Activated naive CD4-positive, alpha-beta T cell treated with anti-CD3 and anti-CD28 coated beads, Interleukin-2, amount 50 U/mL, for 24 hours (primary cell): ENCODE results near the gene TMEM39A.

Experiments
- H3K27ac Mint-ChIP-seq: one replicate; pipeline ENCODE4 v1.8.0; 2021; ENCODE audit warnings: mild to moderate bottlenecking, mixed read lengths
- H3K27me3 Mint-ChIP-seq: one replicate; pipeline ENCODE4 v1.8.0; 2021; ENCODE audit warnings: mixed read lengths
- H3K36me3 Mint-ChIP-seq: one replicate; pipeline ENCODE4 v1.8.0; 2021; ENCODE audit warnings: mixed read lengths
- H3K4me1 Mint-ChIP-seq: one replicate; pipeline ENCODE4 v1.8.0; 2021; ENCODE audit warnings: mixed read lengths
- H3K4me3 Mint-ChIP-seq: one replicate; pipeline ENCODE4 v1.8.0; 2021; ENCODE audit warnings: mild to moderate bottlenecking, mixed read lengths
- H3K9me3 Mint-ChIP-seq: one replicate; pipeline ENCODE4 v1.8.0; 2021; ENCODE audit warnings: mixed read lengths

Gene TMEM39A

DNA sequence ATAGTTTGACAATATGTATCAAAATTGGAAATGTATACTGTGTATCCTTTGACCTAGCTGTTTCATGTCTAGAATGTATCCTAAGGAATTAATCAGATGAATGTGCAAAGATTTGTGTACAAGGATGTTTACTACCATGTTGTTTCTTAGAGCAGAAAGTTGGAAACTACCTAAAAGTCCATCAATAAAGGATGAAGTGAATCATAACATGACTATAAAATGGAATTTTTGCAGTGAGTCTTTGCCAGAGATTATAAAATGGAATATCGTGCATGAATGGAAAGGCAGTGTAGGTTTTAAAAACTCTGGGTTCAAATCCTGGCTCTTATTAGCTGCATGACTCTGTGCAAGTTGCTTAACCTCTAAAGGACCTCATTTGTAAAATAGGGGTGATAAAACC lies 19.7 kb upstream of the TMEM39A start:
- Mint-ChIP-seq H3K4me3 (no peak overlapping the region), H3K9me3 (no peaks in the 10 kb centered on the region), H3K27ac (no peak overlapping the region), H3K36me3 (peaks cover 9% of the 10 kb centered on the region), H3K27me3 (no peaks in the 10 kb centered on the region), H3K4me1 (no peaks in the 10 kb centered on the region)

DNA sequence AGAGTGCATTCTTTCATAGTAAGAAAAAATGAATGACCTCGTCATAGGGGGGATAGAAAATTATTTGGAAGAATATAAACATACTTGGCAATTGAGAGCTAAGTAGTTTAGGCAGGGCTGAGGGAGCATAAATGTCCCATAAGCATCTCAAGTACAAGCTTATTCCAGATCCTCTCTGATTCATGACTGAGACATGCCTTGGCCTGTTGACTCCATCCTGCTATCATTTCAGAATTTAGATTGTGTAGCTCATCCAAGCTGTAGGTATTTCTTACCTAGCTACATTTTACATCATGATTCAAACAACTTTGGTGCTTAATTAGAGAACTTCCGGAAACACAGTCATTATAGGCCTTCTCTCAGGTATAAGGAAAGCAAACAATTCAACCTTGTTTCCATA lies 17.7 kb upstream of the TMEM39A start:
- no peaks in the 10 kb centered on the region for H3K27me3 Mint-ChIP-seq
- no peak overlapping the region for H3K27ac Mint-ChIP-seq
- H3K4me1 Mint-ChIP-seq = no peaks in the 10 kb centered on the region
- H3K36me3 Mint-ChIP-seq = peaks cover 11% of the 10 kb centered on the region
- no peaks in the 10 kb centered on the region for H3K9me3 Mint-ChIP-seq
- no peak overlapping the region for H3K4me3 Mint-ChIP-seq

DNA sequence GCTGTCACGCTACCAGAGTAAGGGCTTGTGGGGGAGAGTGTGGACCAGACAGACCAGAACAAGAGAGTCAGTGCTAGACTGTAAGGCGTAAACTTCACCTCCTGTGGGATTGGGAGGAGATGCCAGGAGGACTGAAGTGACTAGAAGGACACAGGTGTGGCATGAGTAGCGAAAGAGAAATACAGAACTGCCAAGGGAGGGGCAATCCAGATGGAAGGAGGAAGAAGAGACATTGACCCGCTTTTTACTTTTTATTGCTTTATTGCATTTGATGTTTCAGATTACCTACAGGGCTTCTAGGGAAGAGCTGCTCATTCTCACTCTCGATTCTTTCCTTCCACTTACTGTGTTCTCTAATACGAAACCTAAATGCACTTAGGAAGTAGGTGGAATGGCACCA lies 7.5 kb upstream of the TMEM39A start:
- Mint-ChIP-seq H3K27ac (peak overlapping the region; percentile 56), H3K4me1 (peaks cover 31% of the 10 kb centered on the region), H3K9me3 (no peaks in the 10 kb centered on the region), H3K4me3 (peak overlapping the region; percentile 96), H3K27me3 (no peaks in the 10 kb centered on the region), H3K36me3 (peaks cover 11% of the 10 kb centered on the region)

DNA sequence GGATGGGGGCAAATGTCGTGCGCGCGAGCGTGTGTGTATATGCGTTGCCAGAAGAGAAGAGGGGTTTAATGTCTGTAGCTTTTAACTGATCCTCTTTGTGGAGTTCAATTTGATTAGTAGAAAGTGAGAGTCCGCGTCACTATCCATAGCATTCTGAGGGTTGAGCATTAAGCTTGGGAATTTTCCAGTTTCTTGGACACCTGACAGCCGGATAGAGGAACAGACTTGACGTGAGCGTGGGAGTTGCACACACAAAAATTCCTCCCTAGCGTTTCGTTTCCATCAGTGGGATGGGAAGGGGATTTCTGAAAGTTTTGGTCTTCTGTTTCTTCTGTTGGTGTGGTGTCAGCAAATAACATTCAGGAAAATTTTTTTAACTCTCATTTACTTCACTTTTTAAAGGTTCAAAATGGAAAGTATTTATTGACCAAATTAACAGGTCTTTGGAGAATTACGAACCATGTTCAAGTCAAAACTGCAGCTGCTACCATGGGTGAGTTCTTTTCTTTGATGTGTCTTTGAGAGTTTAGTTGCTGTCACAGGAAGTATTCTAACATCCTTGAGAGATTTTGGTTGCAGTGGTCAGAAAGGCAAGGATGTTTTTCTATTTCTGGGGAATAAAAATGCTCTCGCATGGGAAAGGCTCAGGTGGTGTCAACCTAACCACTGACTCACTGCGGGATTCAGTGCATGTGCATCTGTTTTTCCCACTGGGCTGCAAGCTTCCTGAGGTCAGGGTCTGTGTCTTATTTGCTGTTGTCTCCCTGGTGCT lies 6.2 kb upstream of the TMEM39A start:
- Mint-ChIP-seq H3K27me3 (no peaks in the 10 kb centered on the region), H3K4me1 (peaks cover 31% of the 10 kb centered on the region), H3K27ac (peak overlapping the region; percentile 97), H3K9me3 (no peaks in the 10 kb centered on the region), H3K36me3 (peaks cover 7% of the 10 kb centered on the region), H3K4me3 (peak overlapping the region; percentile 96)

- Mint-ChIP-seq H3K27ac (peak overlapping the region; percentile 97), H3K36me3 (peaks cover 10% of the 10 kb centered on the region), H3K27me3 (no peaks in the 10 kb centered on the region), H3K9me3 (no peaks in the 10 kb centered on the region), H3K4me3 (peak overlapping the region; percentile 96), H3K4me1 (peaks cover 40% of the 10 kb centered on the region)
Observed at GRCh38 chr3:119468041-119468440, 4.6 kb upstream of the TMEM39A start.

GRCh38 chr3:119457246-119457645 lies 6.2 kb downstream of the TMEM39A start:
- Mint-ChIP-seq H3K4me3 (no peak overlapping the region), H3K27ac (no peak overlapping the region), H3K4me1 (peaks cover 43% of the 10 kb centered on the region), H3K36me3 (peaks cover 21% of the 10 kb centered on the region), H3K27me3 (no peaks in the 10 kb centered on the region), H3K9me3 (no peaks in the 10 kb centered on the region)

GRCh38 chr3:119456469-119456868 lies 6.9 kb downstream of the TMEM39A start:
- Mint-ChIP-seq H3K4me3 (no peak overlapping the region), H3K36me3 (peaks cover 24% of the 10 kb centered on the region), H3K9me3 (no peaks in the 10 kb centered on the region), H3K4me1 (peaks cover 37% of the 10 kb centered on the region), H3K27me3 (no peaks in the 10 kb centered on the region), H3K27ac (no peak overlapping the region)

DNA sequence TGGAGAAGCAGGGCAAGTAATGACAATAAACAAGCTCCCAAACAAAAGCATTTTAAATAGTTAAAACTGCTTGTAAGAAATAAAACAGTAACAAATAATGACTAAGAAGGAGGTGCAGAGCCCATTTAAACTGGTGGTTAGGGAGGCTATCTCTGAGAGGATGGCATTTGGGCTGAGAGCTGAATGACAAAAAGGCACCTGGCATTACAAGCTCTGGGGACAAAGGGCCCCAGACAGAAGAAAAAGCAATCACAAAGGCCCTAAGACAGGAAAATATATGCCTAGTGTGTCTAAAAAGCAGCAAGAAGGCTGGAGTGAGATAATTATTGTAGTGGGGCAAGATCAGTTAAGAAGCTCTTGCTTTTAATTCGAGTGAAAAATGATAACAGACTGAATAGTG lies 9.6 kb downstream of the TMEM39A start:
- no peak overlapping the region for H3K27ac Mint-ChIP-seq
- H3K27me3 Mint-ChIP-seq = no peaks in the 10 kb centered on the region
- peaks cover 22% of the 10 kb centered on the region for H3K36me3 Mint-ChIP-seq
- no peaks in the 10 kb centered on the region for H3K9me3 Mint-ChIP-seq
- no peak overlapping the region for H3K4me3 Mint-ChIP-seq
- peaks cover 15% of the 10 kb centered on the region for H3K4me1 Mint-ChIP-seq

DNA sequence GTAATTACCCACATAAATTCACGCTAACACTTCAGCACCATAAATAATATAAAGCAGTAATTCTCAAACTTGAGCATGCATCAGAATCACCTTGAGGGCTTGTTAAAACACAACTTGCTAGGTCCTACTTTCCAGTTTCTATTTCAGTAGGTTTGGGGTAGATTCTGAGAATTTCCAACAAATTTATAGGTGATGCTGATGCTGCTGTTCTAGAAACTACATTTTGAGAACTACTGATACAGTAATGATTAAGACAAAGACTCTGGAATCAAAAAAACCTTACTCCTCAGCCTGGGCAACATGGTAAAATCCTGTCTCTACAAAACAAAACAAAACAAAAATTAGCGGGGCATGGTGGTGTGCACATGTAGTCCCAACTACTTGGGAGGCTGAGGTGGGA lies 18.8 kb downstream of the TMEM39A start:
- Mint-ChIP-seq H3K27me3 (no peaks in the 10 kb centered on the region), H3K36me3 (peaks cover 20% of the 10 kb centered on the region), H3K27ac (no peak overlapping the region), H3K4me1 (no peaks in the 10 kb centered on the region), H3K4me3 (no peak overlapping the region), H3K9me3 (no peaks in the 10 kb centered on the region)

- Mint-ChIP-seq H3K27me3 (no peaks in the 10 kb centered on the region), H3K4me1 (no peaks in the 10 kb centered on the region), H3K4me3 (no peak overlapping the region), H3K36me3 (peaks cover 23% of the 10 kb centered on the region), H3K27ac (no peak overlapping the region), H3K9me3 (no peaks in the 10 kb centered on the region)
Observed at GRCh38 chr3:119443179-119443578, 20.2 kb downstream of the TMEM39A start.

- Mint-ChIP-seq H3K27ac (no peak overlapping the region), H3K27me3 (no peaks in the 10 kb centered on the region), H3K36me3 (peaks cover 53% of the 10 kb centered on the region), H3K9me3 (no peaks in the 10 kb centered on the region), H3K4me3 (no peak overlapping the region), H3K4me1 (no peaks in the 10 kb centered on the region)
Observed at GRCh38 chr3:119437691-119438258, 25.6 kb downstream of the TMEM39A start.

GRCh38 chr3:119436977-119437376 lies 26.4 kb downstream of the TMEM39A start:
- Mint-ChIP-seq H3K27me3 (no peaks in the 10 kb centered on the region), H3K4me1 (no peaks in the 10 kb centered on the region), H3K4me3 (no peak overlapping the region), H3K9me3 (no peaks in the 10 kb centered on the region), H3K27ac (no peak overlapping the region), H3K36me3 (peaks cover 53% of the 10 kb centered on the region)

DNA sequence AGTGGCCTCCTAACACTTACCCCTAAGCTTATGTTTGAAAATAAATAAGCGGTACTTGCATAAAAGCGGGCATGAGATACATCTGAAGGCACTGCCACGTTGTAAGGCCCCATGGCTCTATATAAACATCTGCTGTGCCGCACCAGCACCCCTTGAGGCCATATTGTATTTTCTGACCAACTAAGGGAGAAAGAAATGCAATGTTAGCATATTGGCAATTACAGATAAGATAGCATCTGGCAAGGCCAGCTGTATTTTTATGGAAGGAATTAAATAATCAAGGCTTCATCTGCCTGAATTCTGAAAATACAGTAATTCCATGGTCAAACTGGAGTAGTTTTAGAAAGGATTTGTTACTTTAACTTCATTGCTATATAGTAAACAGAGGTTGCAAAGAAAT lies 28.7 kb downstream of the TMEM39A start:
- H3K4me3 Mint-ChIP-seq = no peak overlapping the region
- H3K27ac Mint-ChIP-seq = no peak overlapping the region
- H3K36me3 Mint-ChIP-seq = peaks cover 69% of the 10 kb centered on the region
- peaks cover 12% of the 10 kb centered on the region for H3K9me3 Mint-ChIP-seq
- no peaks in the 10 kb centered on the region for H3K27me3 Mint-ChIP-seq
- H3K4me1 Mint-ChIP-seq = no peaks in the 10 kb centered on the region

- peaks cover 75% of the 10 kb centered on the region for H3K36me3 Mint-ChIP-seq
- no peaks in the 10 kb centered on the region for H3K4me1 Mint-ChIP-seq
- no peak overlapping the region for H3K27ac Mint-ChIP-seq
- H3K4me3 Mint-ChIP-seq = no peak overlapping the region
- H3K27me3 Mint-ChIP-seq = no peaks in the 10 kb centered on the region
- H3K9me3 Mint-ChIP-seq = peaks cover 17% of the 10 kb centered on the region
Observed at GRCh38 chr3:119433613-119434325, 29.6 kb downstream of the TMEM39A start.

DNA sequence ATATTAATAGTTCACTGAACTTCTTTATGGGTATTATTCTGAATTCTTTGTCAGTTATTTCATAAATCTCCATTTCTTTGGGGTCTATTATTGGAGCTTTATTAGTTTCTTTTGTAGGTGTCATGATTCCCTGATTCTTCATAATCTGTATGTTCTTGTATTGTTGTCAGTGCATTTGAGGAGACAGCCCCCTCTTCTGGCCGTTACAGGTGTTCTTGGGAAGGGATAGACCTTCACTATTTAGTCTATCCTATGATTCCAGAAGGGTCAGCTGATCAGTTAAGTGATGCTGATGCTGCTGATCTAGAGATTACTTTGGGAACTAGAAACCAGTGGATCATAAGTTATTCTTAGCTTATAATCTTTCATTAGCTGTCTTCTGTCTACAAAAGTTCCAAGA lies 34.9 kb downstream of the TMEM39A start:
- Mint-ChIP-seq H3K9me3 (peaks cover 34% of the 10 kb centered on the region), H3K27ac (no peak overlapping the region), H3K4me1 (no peaks in the 10 kb centered on the region), H3K27me3 (no peaks in the 10 kb centered on the region), H3K36me3 (peaks cover 57% of the 10 kb centered on the region), H3K4me3 (no peak overlapping the region)

- H3K4me3 Mint-ChIP-seq = no peak overlapping the region
- peaks cover 51% of the 10 kb centered on the region for H3K36me3 Mint-ChIP-seq
- H3K27ac Mint-ChIP-seq = peak overlapping the region; percentile 76
- H3K27me3 Mint-ChIP-seq = no peaks in the 10 kb centered on the region
- H3K4me1 Mint-ChIP-seq = peaks cover 3% of the 10 kb centered on the region
- peaks cover 34% of the 10 kb centered on the region for H3K9me3 Mint-ChIP-seq
Observed at GRCh38 chr3:119427669-119428068, 35.7 kb downstream of the TMEM39A start.
